ENCODE data around the gene BZW1.

The BZW1 gene

DNA sequence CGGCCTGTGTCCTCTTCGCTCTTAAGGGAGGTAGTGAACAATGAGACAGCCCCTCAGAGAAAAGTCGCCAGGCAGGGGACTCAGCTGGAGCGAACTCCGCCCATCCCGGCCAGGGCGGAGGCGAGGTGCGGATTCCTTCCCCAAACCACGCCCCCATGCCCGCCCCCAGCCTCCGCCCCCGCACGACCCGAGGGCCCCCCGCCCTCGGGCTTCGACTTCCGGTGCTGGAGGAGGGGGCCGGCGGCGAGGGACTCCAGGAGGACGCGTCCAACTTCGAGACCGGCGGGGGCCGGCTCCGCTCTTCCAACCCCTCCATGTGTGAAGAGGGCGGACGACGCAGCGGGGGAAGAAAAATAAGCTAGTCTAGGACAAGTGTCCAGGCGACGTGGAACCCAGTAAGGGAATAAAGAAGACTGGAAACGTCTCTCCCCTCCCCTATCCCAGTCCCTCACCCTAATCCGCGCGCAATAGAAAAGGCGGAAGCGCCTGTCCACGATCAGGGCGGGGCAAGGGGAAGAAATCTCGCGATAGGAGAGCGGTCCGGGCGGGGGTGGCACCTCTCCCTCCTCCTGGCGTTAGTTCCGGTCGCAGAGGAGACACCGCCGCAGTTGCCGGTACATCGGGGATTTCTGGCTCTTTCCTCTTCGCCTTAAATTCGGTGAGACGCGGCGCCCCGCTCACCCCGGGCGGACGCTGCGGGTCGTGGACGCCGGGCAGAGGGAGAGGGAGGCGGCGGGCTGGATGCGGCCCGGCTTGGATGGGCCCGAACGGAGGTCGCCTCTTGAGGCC, at the start of gene BZW1:
TSS of gene BZW1 (plus strand) at position 578 of the 789 bp plus-strand sequence. CDS start 1,308 bp downstream, outside the sequence.
- H3K4me3 ChIP-seq (ENCODE audit: low read depth, low read length): peak within 1 kb of the TSS; percentile 88
- DNase-seq (ENCODE audit: low read depth): peak; percentile 92

DNA sequence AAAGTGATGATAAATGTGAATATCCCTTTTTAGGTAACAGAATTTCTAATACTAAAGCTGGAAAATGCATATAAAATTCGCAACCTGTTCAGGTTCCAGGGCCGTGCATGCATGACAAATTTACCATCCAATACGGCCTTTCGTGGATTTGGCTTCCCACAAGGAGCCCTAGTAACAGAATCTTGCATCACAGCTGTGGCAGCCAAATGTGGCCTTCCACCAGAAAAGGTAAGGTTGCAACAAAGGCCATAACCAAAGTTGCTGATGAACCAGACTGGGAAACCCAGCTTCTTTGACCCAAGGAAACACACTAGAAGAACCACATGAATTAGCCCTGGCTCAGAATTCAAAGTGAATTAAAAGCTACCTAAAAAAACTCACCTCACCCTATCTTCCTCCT, 49.6 kb upstream of the BZW1 start:
- H3K4me3 ChIP-seq (ENCODE audit: low read depth, low read length): no peak overlapping the region

DNA sequence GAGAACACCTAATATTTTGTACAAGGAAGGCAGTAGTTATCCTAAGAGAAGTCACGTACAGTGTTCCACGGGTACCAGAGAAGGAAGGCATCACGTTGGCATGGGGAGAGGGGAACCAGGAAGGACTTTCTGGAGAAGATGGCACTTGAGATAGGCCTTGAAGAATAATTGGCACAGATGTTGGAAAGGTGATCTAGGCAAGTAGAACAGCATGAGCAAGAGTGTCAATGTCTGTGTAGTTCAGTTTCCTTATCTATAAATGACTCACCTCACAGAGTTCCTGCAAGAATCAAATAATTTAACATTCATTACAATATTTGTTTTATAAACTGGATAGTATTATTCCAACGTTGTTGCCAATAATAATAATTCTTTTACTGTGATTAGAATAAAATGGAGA, 48.3 kb upstream of the BZW1 start:
- no peak for DNase-seq (ENCODE audit: low read depth)
- H3K4me3 ChIP-seq (ENCODE audit: low read depth, low read length): no peak overlapping the region

More for the DNA sequence above, 49.6 kb upstream of the BZW1 start:
- no peak for DNase-seq (ENCODE audit: low read depth)

DNA sequence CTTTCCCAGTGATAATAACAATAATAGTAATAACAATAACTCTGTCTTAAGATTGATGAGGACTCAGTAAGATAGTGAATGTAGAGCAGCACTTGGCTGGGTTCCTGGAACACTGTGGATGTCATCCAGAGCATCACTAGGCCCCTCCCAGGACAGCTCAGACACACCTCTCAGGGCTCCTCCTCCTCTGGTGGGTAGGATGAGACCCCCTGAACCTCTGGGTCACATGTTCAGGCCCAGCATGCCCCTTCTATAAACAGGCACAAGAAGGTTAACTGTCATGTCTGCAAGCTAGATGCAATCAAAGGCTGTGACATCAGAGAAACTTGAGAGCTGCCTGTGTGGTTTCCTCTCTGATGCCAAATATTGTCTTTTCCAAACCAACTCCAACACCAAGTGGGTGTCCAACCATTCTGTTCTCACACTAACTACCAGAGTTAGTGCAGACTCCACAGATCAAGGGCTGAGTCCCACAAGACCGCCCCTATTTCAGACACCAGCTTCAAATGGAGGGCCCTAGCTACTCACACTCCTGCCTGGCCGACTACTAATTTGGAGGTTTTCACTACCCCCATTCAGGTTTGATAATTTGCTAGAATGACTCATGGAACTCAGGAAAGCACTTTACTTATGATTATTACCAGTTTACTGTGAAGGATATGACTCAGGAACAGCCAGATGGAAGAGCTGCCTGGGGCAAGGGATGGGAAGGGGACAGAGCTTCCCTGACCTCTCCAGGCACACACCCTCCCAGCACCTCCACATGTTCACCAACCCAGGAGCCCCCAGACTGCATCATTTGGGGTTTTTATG, 46.4 kb upstream of the BZW1 start:
- peak; percentile 98 for DNase-seq (ENCODE audit: low read depth)
- H3K4me3 ChIP-seq (ENCODE audit: low read depth, low read length): no peak overlapping the region

DNA sequence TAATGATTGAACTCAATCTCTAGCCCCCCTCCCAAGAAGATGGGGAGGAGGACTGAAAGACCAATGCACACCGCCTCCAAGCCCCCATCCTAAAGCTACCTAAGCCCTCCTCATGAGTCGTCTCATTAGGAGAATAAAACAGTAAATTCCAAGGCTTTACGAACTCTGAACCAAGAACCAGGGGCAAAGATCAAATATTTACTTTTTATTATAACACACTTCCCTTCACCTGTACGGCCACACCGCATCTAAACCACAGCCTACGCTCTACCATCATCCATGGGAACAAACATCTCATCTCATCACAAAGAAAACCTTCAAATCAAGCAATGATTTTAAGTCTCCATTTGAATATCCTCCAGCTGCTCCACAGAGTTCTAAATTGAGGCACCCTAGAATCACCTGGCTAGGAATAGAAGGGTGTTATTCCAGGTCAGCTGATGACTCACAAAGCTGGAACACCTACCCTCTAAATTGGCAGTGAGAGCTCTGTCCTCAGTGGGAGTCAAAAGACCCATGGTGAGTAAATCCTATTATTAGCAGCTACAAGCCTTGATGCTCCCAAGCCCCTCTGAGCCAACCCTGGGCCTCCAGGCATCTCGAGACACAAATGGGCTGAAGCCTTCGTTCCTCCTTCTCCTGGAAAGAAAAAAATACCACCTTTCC, 45.6 kb upstream of the BZW1 start:
- no peak for DNase-seq (ENCODE audit: low read depth)
- no peak overlapping the region for H3K4me3 ChIP-seq (ENCODE audit: low read depth, low read length)

DNA sequence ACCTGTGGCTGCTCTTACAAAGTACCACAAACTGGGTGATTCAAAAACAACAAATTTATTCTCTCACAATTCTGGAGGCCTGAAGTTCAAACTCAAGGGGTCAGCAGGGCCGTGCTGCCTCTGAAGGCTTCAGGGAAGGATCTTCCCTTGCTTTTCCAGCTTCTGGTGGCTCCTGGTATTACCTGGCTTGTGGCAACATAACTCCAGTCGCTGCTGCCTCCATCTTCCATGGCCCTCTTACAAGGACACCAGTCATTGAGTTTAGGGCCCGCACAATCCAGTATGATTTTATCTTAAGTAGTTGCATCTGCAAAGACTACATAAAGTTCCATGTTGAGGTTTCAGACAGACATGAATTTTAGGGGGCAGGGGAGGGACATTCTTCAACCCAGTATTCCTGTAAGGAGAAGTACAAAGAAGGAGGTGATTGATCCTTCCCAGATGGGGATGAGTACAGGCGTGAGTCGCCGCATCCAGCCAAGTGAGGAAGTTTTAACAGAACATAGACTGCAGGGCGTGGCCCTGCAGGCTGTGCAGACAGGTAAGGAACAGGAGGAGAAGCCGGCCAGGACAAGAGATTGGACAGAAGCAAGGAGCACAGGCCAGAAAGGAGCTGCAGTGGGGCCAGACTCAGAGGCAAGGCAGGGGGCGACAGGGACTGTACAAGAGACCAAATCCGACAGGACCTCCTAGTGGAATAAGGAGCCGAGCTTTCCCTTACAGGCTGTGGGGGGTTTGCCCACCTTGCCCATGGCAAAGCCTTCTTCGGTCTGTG, 44.4 kb upstream of the BZW1 start:
- no peak overlapping the region for H3K4me3 ChIP-seq (ENCODE audit: low read depth, low read length)
- no peak for DNase-seq (ENCODE audit: low read depth)

DNA sequence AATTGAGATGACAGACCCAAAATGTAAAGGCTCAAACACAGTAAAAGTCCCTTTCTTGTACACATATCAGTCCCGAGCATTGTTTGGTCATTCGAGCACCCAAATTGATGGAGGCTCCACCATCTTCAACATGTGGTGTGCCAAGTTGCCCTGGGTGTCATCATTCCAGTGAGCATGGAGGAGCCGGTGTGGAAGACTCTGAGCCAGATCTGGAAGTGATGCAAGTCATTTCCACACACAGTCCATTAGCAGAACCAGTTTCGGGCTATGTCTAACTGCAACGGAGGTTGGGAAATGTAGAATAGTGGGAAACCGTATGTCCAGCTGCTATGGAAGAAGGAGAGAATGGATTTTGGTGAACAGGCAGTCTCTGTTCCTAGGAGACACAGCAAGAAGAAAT, 40.9 kb upstream of the BZW1 start:
- no peak for DNase-seq (ENCODE audit: low read depth)
- H3K4me3 ChIP-seq (ENCODE audit: low read depth, low read length): no peak overlapping the region

DNA sequence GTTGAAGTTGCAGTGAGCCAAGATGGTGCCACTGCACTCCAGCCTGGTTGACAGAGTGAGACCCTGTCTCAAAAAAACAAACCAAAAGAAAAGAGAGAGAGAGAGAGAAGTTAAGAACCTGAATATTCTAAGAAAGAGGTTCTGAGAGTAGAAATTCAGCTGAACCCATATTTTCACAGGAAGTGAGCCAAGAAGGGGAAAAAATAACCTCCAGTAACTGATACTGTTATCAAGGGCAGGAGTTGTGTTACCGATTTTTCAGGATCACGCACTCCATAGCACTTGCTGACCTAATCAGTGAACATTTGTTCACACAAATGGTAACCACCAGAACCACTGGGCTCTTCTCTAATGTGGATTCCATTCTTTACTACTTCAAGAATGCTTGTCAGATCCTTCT, 39.1 kb upstream of the BZW1 start:
- no peak for DNase-seq (ENCODE audit: low read depth)
- no peak overlapping the region for H3K4me3 ChIP-seq (ENCODE audit: low read depth, low read length)

DNA sequence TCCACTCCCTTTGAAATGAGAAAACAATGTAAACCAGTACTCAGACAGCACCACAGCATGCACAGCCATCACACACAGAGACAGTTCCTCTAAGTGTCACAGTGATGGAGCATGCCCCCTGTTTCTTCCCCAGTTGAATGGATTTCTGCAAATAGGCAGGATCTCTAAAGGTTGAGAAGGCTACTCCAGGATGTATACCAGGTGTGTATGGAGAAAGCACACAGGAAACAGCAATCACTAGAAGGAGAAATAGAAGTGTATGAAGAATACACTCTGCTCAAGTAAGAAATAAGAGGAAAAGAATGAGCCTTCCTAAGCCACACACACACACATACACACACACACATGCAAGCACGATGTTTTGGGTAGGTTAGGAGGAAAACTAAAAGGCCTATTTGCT, 38.6 kb upstream of the BZW1 start:
- DNase-seq (ENCODE audit: low read depth): no peak
- H3K4me3 ChIP-seq (ENCODE audit: low read depth, low read length): no peak overlapping the region

DNA sequence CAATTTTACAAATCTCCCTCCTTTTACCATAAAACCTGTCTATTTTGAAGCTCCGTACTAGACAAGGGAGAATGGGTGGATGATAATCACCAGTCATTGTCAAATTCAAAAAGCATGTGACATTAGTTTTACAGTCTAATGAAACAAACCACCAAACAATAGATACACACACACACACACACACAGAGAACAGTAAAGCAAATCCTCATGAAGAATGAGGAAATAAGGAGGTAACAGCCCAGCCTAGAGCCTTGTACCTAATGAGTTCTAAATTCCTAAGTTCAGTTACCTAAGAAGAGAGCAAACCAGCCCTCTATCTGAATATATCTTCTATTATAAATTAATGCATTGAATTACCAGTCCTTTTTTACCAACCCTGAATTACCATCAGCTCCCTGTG, 36.8 kb upstream of the BZW1 start:
- DNase-seq (ENCODE audit: low read depth): no peak

DNA sequence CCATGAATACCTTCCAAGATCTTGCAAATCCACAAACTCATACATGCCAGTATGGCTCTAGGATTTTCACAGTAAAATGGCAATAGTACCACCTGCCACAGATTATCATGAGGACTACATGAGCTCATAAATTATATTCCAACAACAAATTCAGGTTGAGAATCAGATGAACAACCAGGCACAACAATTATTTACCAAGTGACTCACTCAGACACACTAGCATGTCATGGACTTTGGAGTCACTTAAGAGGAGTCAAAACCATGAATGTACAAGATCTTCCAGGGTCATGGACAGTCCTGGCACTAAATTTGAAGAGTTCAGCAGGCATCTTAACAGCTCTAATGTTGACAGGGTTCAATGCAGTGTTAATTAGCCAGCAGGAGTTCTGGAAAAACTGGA, 34.4 kb upstream of the BZW1 start:
- no peak for DNase-seq (ENCODE audit: low read depth)
- no peak overlapping the region for H3K4me3 ChIP-seq (ENCODE audit: low read depth, low read length)

More for the DNA sequence above, 36.8 kb upstream of the BZW1 start:
- H3K4me3 ChIP-seq (ENCODE audit: low read depth, low read length): no peak overlapping the region

DNA sequence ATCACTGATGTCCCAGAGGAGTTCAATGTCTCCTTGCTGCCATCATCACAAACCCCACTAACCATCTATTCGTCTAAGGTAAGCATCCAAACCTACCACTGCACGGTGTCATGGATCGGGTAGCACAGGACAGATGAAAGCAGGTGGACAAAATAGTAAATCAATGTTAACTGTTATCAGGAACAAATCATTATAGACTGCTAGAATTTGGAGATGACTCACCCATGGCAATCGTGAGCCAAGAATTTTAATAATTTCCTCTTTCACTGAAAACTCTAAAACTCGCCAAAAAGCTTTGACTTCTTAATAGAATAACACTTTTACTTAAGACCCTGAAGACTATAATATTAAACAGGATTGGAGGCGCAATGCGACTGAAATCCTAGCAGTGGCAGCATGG, 33.7 kb upstream of the BZW1 start:
- H3K4me3 ChIP-seq (ENCODE audit: low read depth, low read length): no peak overlapping the region
- no peak for DNase-seq (ENCODE audit: low read depth)

DNA sequence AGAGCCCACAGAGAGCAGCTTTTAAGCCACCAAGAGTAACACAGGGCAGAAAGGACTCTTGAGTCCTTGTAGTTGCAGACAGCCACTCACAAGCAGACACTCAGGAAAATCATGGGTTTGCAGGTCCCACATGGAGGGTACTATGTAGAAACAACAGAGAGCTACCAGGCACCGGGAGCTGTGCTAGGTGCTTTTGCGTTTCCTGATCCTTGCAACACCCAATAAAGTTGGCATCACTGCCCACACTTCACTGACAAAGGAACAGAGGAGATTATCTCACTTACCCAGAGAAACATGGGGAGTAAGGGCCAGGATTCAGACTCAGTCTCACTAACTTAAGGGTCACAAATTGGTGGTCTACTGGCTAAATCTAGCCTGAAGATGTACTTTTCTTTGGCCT, 32.5 kb upstream of the BZW1 start:
- no peak overlapping the region for H3K4me3 ChIP-seq (ENCODE audit: low read depth, low read length)
- DNase-seq (ENCODE audit: low read depth): no peak

DNA sequence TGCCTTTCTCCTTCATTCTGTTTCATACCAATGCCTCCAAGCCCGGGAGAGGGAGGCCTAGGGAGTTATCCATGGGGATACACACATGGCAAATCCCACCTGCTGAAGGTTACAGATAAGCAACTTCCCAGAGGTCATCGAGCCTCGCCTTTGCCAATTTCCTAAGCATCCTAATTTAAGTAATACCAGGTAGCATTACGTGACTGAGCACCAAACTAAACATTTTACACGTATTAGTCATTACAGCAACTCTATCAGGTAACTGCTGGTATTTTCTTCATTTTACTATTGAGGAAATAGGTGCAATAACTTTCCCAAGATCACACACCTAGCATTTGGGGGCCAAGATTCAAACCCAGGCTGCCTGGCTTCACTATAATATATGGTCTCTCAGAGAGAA, 30.1 kb upstream of the BZW1 start:
- no peak for DNase-seq (ENCODE audit: low read depth)

DNA sequence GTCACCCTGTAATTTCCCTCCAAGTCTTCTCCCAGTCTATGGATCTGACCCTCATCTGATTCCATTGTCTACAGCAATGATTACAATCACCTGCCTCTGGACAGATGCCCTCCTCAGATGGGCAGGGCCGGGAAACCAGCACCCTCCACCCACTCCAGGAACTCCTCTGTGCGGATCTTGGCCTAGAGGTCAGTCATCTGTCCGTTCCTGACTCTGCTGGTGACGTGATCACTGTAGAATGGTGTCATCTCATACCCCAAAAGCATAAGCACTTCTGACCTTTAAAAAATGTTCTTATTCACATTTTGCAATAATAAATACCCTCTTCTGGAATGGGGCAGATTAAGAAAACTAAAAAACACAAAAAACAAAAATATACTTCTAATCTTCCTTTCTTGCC, 29.5 kb upstream of the BZW1 start:
- no peak overlapping the region for H3K4me3 ChIP-seq (ENCODE audit: low read depth, low read length)
- no peak for DNase-seq (ENCODE audit: low read depth)

More for the DNA sequence above, 30.1 kb upstream of the BZW1 start:
- no peak overlapping the region for H3K4me3 ChIP-seq (ENCODE audit: low read depth, low read length)

DNA sequence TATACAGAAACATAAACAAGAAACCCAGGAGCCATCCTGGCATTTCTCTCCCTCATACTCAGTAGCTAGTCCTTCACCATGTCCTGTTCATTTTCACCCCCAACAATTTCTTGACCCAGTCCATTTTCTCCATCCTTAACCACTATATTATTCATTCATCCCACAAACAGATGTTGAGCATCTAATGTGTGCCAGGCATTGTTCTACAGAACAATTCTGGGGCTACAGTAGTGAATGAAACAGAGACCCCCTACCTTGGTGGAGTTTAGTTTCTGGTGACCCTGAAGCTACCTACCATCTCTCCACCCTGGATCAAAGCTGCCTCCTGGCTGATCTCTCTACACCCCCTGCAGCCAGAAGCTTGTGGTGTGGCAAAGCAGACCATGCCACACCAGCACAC, 27.5 kb upstream of the BZW1 start:
- DNase-seq (ENCODE audit: low read depth): no peak
- H3K4me3 ChIP-seq (ENCODE audit: low read depth, low read length): no peak overlapping the region

DNA sequence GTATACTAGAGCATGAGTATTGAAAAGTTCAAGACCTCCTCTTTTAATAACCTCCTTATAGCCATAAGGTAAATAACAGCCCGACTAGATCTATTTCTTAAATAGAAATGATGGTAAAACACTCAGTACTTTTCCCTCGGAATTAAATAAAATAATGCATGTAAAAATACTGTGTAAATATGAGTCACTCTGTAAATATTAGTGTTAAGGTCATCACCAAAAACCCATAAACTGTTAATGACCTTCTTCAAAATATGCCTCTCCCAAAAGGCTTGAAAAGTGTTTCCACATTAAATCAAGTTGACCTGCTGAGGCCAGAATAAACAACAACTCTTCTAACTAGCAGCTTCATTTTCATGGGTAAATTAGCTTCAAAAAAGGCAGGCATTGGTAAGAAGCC, 25.3 kb upstream of the BZW1 start:
- no peak overlapping the region for H3K4me3 ChIP-seq (ENCODE audit: low read depth, low read length)
- DNase-seq (ENCODE audit: low read depth): no peak

DNA sequence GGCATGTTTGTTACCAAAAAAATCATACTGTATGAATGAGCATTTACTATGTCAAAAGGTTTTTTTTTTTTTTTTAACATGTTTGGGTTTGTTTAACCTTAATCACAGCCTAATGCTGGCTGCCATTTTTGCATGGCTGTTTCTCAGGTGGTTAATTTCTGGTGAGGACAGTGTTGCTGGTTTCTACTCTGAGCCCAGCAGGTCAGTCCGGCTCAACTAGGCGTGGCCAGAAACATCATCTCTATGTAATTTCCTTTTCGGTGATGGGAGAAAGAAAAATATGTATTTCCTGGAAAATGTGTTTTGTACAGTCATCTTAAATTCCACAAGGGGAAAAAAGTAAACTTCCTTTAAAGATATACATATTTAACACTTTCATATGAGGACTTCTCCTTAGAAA, 24.9 kb upstream of the BZW1 start:
- DNase-seq (ENCODE audit: low read depth): no peak
- H3K4me3 ChIP-seq (ENCODE audit: low read depth, low read length): no peak overlapping the region

DNA sequence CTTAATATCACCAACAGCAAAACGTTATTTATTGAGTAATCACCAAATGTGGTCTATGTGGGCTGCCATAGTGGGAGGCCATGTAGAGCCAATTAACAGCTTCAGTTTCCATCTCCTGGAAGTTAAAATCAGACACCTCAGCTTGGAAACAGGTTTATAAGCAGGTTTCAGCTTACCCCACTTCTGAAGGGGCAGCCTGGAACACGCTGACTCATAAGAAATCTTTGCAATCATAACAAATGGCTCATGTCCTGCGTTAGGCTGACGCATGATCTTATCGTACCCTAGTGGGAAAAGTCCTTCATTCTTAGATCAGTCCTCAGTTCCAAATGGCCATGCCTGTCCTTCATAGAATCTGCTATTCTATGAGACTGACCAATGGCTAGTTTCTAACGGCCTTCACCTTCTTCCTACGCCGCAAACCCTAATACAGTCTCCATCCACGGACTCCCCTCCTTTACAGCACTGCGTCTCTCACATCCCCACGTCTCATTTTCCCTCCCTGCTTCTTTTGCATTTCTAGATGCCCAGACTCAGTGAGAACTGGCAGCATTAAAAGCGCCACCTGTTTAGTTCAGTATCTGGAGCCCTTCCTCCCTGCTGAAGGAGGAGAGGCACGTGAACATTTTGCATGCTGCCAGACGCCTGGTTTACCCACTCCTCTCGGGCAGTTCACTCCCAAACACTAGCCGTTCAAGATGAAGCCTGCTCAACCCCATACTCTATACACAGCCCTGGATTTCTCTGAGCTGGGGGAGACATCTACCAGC, 24.2 kb upstream of the BZW1 start:
- DNase-seq (ENCODE audit: low read depth): peak; percentile 93
- no peak overlapping the region for H3K4me3 ChIP-seq (ENCODE audit: low read depth, low read length)

Measured in skeletal muscle cell (primary cell).